ENCODE measurements around the gene CTNND1. TPM values are rescaled to one million over a fixed set of nuclear protein-coding genes. Genes with fewer than 3 reads are reported as not detected.

CTNND1 gene
- total and polyA plus RNA-seq, 9 of the 15 experiments (the other 6 are each of a cell fraction or from before 2014, with no cell fraction given), result 11.1 to 74.0 (median 43.3) TPM

- TF ChIP-seq JUN (IDR thresholded peaks at IDR 0.05; ENCODE audit: borderline replicate concordance, low read depth, low read length) (no peak), JUN (CRISPR knock-in tag; IDR thresholded peaks at IDR 0.05; ENCODE audit: borderline replicate concordance) (no peak)
Observed at GRCh38 chr11:57752954-57753353, 8.6 kb upstream of the CTNND1 start (continued).

- no peak overlapping the region for H2AFZ ChIP-seq (ENCODE audit: low read depth, low read length)
- no TSS peak for BruUV-seq (replicated peaks)
- no peaks in the 10 kb centered on the region for H3K9me3 ChIP-seq (replicated peaks; ENCODE audit: control insufficient read depth, insufficient read depth, low read depth, low read length)
- in situ Hi-C loops (cut with MboI), result no loop called here
- no peaks in the 10 kb centered on the region for H3K36me3 ChIP-seq (ENCODE audit: control insufficient read depth, insufficient read depth, low read length)
- ChIA-PET POLR2A (interaction anchor here (1.3 to 2.0 kb wide), 2 partner anchors 12 to 17 kb away, joined by 5 to 11 read pairs; partner anchors contain the start of gene SELENOH), CTCF (ENCODE audit: low intra/inter-chr PET ratio) (interaction anchor here (0.6 kb wide), 1 partner anchor 141 kb away, joined by 3 read pairs; no protein-coding TSS in a partner anchor)
- H3K4me2 ChIP-seq (ENCODE audit: insufficient read depth, low read length), result no peak overlapping the region
- FAIRE-seq (no peak), DNase-seq (ENCODE audit: extremely low read depth in 1 of 4, low spot score in 3 of 4) (no peak), ATAC-seq (no peak)
- peaks cover 0 to 3% of the 10 kb centered on the region in 2 experiments; a peak in 1 of 5 replicates for H3K4me1 ChIP-seq (replicated peaks in 1 of 2; ENCODE audit: control insufficient read depth in 2 of 2, insufficient read depth in 2 of 2, low read length in 2 of 2)
- no peaks in the 10 kb centered on the region for H4K20me1 ChIP-seq (replicated peaks; ENCODE audit: control insufficient read depth, insufficient read depth, low read length)
- no peak overlapping the region for H3K9ac ChIP-seq (ENCODE audit: insufficient read depth in 1 of 2, low read depth in 2 of 2, low read length in 2 of 2)
- H3K27ac ChIP-seq (ENCODE audit: extremely low read depth, low read depth, low read length), result no peak overlapping the region
- intact Hi-C loops (cut with micrococcal nuclease), result no loop called here
- no peaks in the 10 kb centered on the region for H3K9me1 ChIP-seq (ENCODE audit: control insufficient read depth, insufficient read depth, low read length)
- H3K27me3 ChIP-seq (ENCODE audit: control insufficient read depth in 2 of 2, insufficient read depth in 2 of 2, low read length in 2 of 2), result no peaks in the 10 kb centered on the region
- 33% methylated on average over 3 of the region's 3 CpGs for WGBS (ENCODE audit: insufficient coverage, low coverage, missing lambda C conversion rate)
- H3K79me2 ChIP-seq (ENCODE audit: control insufficient read depth, insufficient read depth, low read length), result peaks cover 15% of the 10 kb centered on the region
- no peak overlapping the region for H3K4me3 ChIP-seq
- TF ChIP-seq ATF6 (CRISPR knock-in tag; IDR thresholded peaks at IDR 0.05) (no peak), CHD2 (IDR thresholded peaks at IDR 0.05; ENCODE audit: low read depth, low read length) (no peak), ERF (CRISPR knock-in tag; IDR thresholded peaks at IDR 0.05) (no peak), HMG20A (CRISPR knock-in tag; conservative IDR thresholded peaks at IDR 0.05) (no peak), TAF9B (IDR thresholded peaks at IDR 0.05; ENCODE audit: partially characterized antibody) (no peak), XRCC5 (IDR thresholded peaks at IDR 0.05; ENCODE audit: low read depth, low read length) (no peak), CBFB (CRISPR knock-in tag; IDR thresholded peaks at IDR 0.05) (no peak), SMARCA5 (IDR thresholded peaks at IDR 0.05) (no peak), ZNF133 (CRISPR knock-in tag; IDR thresholded peaks at IDR 0.05) (no peak), PPARD (CRISPR knock-in tag; IDR thresholded peaks at IDR 0.05) (no peak), ZNF212 (CRISPR knock-in tag; IDR thresholded peaks at IDR 0.05) (no peak), EP300 (IDR thresholded peaks at IDR 0.05; ENCODE audit: low read length) (no peak), C11orf30 (IDR thresholded peaks at IDR 0.05; ENCODE audit: low read depth) (no peak), KHSRP (IDR thresholded peaks at IDR 0.05) (no peak)
- TF ChIP-seq, protein P1, sequence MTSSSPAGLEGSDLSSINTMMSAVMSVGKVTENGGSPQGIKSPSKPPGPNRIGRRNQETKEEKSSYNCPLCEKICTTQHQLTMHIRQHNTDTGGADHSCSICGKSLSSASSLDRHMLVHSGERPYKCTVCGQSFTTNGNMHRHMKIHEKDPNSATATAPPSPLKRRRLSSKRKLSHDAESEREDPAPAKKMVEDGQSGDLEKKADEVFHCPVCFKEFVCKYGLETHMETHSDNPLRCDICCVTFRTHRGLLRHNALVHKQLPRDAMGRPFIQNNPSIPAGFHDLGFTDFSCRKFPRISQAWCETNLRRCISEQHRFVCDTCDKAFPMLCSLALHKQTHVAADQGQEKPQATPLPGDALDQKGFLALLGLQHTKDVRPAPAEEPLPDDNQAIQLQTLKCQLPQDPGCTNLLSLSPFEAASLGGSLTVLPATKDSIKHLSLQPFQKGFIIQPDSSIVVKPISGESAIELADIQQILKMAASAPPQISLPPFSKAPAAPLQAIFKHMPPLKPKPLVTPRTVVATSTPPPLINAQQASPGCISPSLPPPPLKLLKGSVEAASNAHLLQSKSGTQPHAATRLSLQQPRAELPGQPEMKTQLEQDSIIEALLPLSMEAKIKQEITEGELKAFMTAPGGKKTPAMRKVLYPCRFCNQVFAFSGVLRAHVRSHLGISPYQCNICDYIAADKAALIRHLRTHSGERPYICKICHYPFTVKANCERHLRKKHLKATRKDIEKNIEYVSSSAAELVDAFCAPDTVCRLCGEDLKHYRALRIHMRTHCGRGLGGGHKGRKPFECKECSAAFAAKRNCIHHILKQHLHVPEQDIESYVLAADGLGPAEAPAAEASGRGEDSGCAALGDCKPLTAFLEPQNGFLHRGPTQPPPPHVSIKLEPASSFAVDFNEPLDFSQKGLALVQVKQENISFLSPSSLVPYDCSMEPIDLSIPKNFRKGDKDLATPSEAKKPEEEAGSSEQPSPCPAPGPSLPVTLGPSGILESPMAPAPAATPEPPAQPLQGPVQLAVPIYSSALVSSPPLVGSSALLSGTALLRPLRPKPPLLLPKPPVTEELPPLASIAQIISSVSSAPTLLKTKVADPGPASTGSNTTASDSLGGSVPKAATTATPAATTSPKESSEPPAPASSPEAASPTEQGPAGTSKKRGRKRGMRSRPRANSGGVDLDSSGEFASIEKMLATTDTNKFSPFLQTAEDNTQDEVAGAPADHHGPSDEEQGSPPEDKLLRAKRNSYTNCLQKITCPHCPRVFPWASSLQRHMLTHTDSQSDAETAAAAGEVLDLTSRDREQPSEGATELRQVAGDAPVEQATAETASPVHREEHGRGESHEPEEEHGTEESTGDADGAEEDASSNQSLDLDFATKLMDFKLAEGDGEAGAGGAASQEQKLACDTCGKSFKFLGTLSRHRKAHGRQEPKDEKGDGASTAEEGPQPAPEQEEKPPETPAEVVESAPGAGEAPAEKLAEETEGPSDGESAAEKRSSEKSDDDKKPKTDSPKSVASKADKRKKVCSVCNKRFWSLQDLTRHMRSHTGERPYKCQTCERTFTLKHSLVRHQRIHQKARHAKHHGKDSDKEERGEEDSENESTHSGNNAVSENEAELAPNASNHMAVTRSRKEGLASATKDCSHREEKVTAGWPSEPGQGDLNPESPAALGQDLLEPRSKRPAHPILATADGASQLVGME (CRISPR knock-in tag; IDR thresholded peaks at IDR 0.05), result no peak
Observed at GRCh38 chr11:57758174-57758573, 3.4 kb upstream of the CTNND1 start.

Data from K562 (cell line).